ENCODE measurements around the gene PPP1CA.

Gene PPP1CA

DNA sequence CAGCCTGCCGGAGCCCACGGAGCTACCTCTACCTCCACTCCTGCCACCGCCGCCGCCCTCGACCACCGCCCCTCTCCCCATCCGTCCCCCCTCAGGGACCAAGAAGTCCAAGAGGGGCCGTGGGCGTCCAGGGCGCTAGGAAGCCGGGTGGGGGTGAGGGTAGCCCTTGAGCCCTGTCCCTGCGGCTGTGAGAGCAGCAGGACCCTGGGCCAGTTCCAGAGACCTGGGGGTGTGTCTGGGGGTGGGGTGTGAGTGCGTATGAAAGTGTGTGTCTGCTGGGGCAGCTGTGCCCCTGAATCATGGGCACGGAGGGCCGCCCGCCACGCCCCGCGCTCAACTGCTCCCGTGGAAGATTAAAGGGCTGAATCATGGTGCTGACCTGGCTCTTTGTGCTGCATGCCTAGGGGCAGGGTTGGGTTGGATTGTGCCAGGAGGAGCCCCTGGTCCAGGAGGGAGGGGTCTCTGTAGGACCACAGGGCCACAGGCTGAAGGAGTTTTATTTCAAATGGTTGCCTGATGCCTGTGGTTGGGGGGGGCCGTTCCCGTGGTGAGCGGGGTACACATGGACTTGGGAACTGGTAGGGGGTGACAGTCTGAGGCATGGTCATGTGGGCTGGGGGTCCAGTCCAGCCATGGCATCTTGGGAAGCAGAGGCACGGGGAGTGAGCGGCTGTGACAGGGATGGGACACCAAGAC is 33.5 kb upstream of the PPP1CA start:
- Histone ChIP-seq H3F3A (ENCODE audit: control insufficient read depth, insufficient read depth) (peaks cover 36% of the 10 kb centered on the region), H4K20me1 (ENCODE audit: control insufficient read depth, insufficient read depth, low read depth, low read length) (peaks cover 12% of the 10 kb centered on the region; the same call in 1 of the 2 replicates), H3K36me3 (ENCODE audit: control insufficient read depth, low read length) (peaks cover 93% of the 10 kb centered on the region), H3K9me2 (replicated peaks; ENCODE audit: control insufficient read depth, low read length) (no peaks in the 10 kb centered on the region), H3K9me3 (ENCODE audit: control insufficient read depth, insufficient read depth, low read length) (no peaks in the 10 kb centered on the region), H3K4me3 (ENCODE audit: low read length) (peak overlapping the region; percentile 90), H3K4me1 (ENCODE audit: control insufficient read depth, low read length) (peaks cover 60% of the 10 kb centered on the region), H3K27me3 (ENCODE audit: control insufficient read depth, low read length) (no peaks in the 10 kb centered on the region), H3K4me2 (ENCODE audit: low read length) (peak overlapping the region; percentile 94), H3K27ac (ENCODE audit: low read depth, low read length) (peak overlapping the region; percentile 97), H3K79me2 (ENCODE audit: control insufficient read depth, low read length) (peaks cover 70% of the 10 kb centered on the region)
- no peak for TF ChIP-seq EZH2phosphoT487 (IDR thresholded peaks at IDR 0.05; ENCODE audit: borderline replicate concordance, low read length)
- TF ChIP-seq CTCF (IDR thresholded peaks at IDR 0.05; ENCODE audit: low read depth, low read length, poor library complexity, severe bottlenecking) = no peak

DNA sequence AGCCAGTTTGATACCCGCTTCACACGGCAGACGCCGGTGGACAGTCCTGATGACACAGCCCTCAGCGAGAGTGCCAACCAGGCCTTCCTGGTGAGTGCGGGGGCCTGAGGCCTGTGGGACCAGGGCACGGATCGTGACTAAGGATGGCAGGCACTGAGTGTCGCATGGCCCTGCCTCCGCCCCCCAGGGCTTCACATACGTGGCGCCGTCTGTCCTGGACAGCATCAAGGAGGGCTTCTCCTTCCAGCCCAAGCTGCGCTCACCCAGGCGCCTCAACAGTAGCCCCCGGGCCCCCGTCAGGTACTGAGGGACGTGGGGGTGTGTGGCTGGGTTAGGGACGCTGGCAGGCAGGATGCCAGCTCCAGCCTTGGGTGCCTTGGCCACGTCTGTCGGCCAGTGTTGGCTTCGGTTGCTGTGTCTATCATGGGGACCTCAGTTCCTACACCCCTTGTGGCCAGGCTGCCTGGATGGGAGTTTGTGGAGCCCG is 32.8 kb upstream of the PPP1CA start:
- H3K4me1 ChIP-seq (ENCODE audit: control insufficient read depth, low read length) = peaks cover 55% of the 10 kb centered on the region
- H3K4me2 ChIP-seq (ENCODE audit: low read length) = peak overlapping the region; percentile 94
- peaks cover 91% of the 10 kb centered on the region for H3K36me3 ChIP-seq (ENCODE audit: control insufficient read depth, low read length)
- no peaks in the 10 kb centered on the region for H3K9me2 ChIP-seq (replicated peaks; ENCODE audit: control insufficient read depth, low read length)
- H4K20me1 ChIP-seq (ENCODE audit: control insufficient read depth, insufficient read depth, low read depth, low read length) = peaks cover 12% of the 10 kb centered on the region; the same call in 1 of the 2 replicates
- H3F3A ChIP-seq (ENCODE audit: control insufficient read depth, insufficient read depth) = peaks cover 36% of the 10 kb centered on the region
- TF ChIP-seq EZH2phosphoT487 (IDR thresholded peaks at IDR 0.05; ENCODE audit: borderline replicate concordance, low read length) (no peak), CTCF (IDR thresholded peaks at IDR 0.05; ENCODE audit: low read depth, low read length, poor library complexity, severe bottlenecking) (no peak)
- peak overlapping the region; percentile 90 for H3K4me3 ChIP-seq (ENCODE audit: low read length)
- peaks cover 71% of the 10 kb centered on the region for H3K79me2 ChIP-seq (ENCODE audit: control insufficient read depth, low read length)
- H3K9me3 ChIP-seq (ENCODE audit: control insufficient read depth, insufficient read depth, low read length) = no peaks in the 10 kb centered on the region
- H3K27ac ChIP-seq (ENCODE audit: low read depth, low read length) = peak overlapping the region; percentile 97
- no peaks in the 10 kb centered on the region for H3K27me3 ChIP-seq (ENCODE audit: control insufficient read depth, low read length)

- peaks cover 12% of the 10 kb centered on the region; the same call in 1 of the 2 replicates for H4K20me1 ChIP-seq (ENCODE audit: control insufficient read depth, insufficient read depth, low read depth, low read length)
- no peaks in the 10 kb centered on the region for H3K9me3 ChIP-seq (ENCODE audit: control insufficient read depth, insufficient read depth, low read length)
- peak overlapping the region; percentile 94 for H3K4me2 ChIP-seq (ENCODE audit: low read length)
- TF ChIP-seq EZH2phosphoT487 (IDR thresholded peaks at IDR 0.05; ENCODE audit: borderline replicate concordance, low read length) (no peak), CTCF (IDR thresholded peaks at IDR 0.05; ENCODE audit: low read depth, low read length, poor library complexity, severe bottlenecking) (no peak)
- H3K27ac ChIP-seq (ENCODE audit: low read depth, low read length) = peak overlapping the region; percentile 97; the same call in 1 of the 2 replicates
- H3F3A ChIP-seq (ENCODE audit: control insufficient read depth, insufficient read depth) = peaks cover 36% of the 10 kb centered on the region
- H3K9me2 ChIP-seq (replicated peaks; ENCODE audit: control insufficient read depth, low read length) = no peaks in the 10 kb centered on the region
- no peak overlapping the region for H3K4me3 ChIP-seq (ENCODE audit: low read length)
- H3K27me3 ChIP-seq (ENCODE audit: control insufficient read depth, low read length) = no peaks in the 10 kb centered on the region
- H3K79me2 ChIP-seq (ENCODE audit: control insufficient read depth, low read length) = peaks cover 71% of the 10 kb centered on the region
- H3K4me1 ChIP-seq (ENCODE audit: control insufficient read depth, low read length) = peaks cover 54% of the 10 kb centered on the region
- H3K36me3 ChIP-seq (ENCODE audit: control insufficient read depth, low read length) = peaks cover 86% of the 10 kb centered on the region
Observed at GRCh38 chr11:67433536-67434394, 32.1 kb upstream of the PPP1CA start.

Measured in DOHH2 (cell line).